Measurements from ENCODE around the gene NPBWR2. TPM values are rescaled to one million over a fixed set of nuclear protein-coding genes. Genes with fewer than 3 reads are reported as not detected.

The NPBWR2 gene
- total and polyA plus RNA-seq, 2 experiments from 2014 or later = not detected

DNA sequence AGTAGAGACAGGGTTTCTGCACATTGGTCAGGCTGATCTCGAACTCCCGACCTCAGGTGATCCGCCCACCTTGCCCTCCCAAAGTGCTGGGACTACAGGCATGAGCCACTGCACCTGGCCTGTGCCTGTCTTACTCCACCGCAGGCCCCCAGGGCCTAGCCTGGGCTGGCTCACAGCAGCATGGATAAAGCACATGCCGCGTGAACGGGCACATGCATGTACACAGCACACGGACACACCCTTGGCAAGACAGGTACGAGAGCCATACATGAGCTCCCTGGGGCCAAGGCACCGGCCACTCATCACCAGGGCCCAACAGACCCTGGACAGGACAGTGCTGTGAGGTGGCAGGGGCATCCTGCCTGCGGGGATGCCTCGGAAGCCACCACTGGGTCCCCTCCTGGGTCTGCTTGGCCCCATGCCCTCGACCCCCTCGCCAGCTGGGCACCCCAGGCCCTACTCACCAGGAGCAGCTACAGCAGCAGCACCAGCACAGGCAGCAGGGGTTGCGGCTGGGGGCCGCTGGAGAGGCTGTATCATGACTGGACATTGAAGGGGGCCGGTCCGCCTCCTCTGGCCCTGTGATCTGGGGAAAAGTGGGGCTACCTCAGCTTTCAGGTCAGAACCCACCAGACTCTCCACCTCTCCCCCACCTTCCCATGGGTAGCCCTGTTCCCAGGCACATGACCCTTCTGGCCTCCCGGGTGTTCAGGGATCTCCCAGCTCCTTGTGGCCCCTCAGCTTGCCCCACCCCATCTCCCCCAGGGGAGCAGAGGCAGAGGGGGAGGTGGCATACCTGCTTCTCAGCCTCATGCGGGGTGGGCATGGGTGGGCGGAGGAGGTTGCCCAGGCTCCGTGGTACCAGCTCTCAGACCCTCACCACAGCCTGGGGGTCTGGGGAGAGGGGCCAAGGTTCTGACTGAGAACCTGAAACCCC lies 31.0 kb downstream of the NPBWR2 start:
- no peak overlapping the region for H3K4me3 Mint-ChIP-seq
- TF ChIP-seq, protein P1, sequence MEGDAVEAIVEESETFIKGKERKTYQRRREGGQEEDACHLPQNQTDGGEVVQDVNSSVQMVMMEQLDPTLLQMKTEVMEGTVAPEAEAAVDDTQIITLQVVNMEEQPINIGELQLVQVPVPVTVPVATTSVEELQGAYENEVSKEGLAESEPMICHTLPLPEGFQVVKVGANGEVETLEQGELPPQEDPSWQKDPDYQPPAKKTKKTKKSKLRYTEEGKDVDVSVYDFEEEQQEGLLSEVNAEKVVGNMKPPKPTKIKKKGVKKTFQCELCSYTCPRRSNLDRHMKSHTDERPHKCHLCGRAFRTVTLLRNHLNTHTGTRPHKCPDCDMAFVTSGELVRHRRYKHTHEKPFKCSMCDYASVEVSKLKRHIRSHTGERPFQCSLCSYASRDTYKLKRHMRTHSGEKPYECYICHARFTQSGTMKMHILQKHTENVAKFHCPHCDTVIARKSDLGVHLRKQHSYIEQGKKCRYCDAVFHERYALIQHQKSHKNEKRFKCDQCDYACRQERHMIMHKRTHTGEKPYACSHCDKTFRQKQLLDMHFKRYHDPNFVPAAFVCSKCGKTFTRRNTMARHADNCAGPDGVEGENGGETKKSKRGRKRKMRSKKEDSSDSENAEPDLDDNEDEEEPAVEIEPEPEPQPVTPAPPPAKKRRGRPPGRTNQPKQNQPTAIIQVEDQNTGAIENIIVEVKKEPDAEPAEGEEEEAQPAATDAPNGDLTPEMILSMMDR (conservative IDR thresholded peaks at IDR 0.05; ENCODE audit: low read depth in 2 of 2) = no peak
- TF ChIP-seq ZNF114 (CRISPR knock-in tag; IDR thresholded peaks at IDR 0.05) (no peak), STAT1 (IDR thresholded peaks at IDR 0.05; ENCODE audit: unreplicated experiment) (no peak), POLR2AphosphoS5 (IDR thresholded peaks at IDR 0.05; ENCODE audit: low read depth) (no peak), EZH2 (IDR thresholded peaks at IDR 0.05; ENCODE audit: low read depth, unreplicated experiment) (no peak), ZNF331 (CRISPR knock-in tag; IDR thresholded peaks at IDR 0.05; ENCODE audit: low read depth) (no peak), CREB1 (CRISPR knock-in tag; IDR thresholded peaks at IDR 0.05; ENCODE audit: low read depth) (no peak), JUNB (IDR thresholded peaks at IDR 0.05; ENCODE audit: unreplicated experiment) (no peak), NANOG (IDR thresholded peaks at IDR 0.05; ENCODE audit: borderline replicate concordance) (no peak), EZH2phosphoT487 (IDR thresholded peaks at IDR 0.05; ENCODE audit: unreplicated experiment) (no peak)
- TF ChIP-seq, protein P2, sequence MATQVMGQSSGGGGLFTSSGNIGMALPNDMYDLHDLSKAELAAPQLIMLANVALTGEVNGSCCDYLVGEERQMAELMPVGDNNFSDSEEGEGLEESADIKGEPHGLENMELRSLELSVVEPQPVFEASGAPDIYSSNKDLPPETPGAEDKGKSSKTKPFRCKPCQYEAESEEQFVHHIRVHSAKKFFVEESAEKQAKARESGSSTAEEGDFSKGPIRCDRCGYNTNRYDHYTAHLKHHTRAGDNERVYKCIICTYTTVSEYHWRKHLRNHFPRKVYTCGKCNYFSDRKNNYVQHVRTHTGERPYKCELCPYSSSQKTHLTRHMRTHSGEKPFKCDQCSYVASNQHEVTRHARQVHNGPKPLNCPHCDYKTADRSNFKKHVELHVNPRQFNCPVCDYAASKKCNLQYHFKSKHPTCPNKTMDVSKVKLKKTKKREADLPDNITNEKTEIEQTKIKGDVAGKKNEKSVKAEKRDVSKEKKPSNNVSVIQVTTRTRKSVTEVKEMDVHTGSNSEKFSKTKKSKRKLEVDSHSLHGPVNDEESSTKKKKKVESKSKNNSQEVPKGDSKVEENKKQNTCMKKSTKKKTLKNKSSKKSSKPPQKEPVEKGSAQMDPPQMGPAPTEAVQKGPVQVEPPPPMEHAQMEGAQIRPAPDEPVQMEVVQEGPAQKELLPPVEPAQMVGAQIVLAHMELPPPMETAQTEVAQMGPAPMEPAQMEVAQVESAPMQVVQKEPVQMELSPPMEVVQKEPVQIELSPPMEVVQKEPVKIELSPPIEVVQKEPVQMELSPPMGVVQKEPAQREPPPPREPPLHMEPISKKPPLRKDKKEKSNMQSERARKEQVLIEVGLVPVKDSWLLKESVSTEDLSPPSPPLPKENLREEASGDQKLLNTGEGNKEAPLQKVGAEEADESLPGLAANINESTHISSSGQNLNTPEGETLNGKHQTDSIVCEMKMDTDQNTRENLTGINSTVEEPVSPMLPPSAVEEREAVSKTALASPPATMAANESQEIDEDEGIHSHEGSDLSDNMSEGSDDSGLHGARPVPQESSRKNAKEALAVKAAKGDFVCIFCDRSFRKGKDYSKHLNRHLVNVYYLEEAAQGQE (IDR thresholded peaks at IDR 0.05; ENCODE audit: unreplicated experiment) = no peak
- TF ChIP-seq, protein P3, sequence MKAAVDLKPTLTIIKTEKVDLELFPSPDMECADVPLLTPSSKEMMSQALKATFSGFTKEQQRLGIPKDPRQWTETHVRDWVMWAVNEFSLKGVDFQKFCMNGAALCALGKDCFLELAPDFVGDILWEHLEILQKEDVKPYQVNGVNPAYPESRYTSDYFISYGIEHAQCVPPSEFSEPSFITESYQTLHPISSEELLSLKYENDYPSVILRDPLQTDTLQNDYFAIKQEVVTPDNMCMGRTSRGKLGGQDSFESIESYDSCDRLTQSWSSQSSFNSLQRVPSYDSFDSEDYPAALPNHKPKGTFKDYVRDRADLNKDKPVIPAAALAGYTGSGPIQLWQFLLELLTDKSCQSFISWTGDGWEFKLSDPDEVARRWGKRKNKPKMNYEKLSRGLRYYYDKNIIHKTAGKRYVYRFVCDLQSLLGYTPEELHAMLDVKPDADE (IDR thresholded peaks at IDR 0.05) = no peak
- TF ChIP-seq, protein P4, sequence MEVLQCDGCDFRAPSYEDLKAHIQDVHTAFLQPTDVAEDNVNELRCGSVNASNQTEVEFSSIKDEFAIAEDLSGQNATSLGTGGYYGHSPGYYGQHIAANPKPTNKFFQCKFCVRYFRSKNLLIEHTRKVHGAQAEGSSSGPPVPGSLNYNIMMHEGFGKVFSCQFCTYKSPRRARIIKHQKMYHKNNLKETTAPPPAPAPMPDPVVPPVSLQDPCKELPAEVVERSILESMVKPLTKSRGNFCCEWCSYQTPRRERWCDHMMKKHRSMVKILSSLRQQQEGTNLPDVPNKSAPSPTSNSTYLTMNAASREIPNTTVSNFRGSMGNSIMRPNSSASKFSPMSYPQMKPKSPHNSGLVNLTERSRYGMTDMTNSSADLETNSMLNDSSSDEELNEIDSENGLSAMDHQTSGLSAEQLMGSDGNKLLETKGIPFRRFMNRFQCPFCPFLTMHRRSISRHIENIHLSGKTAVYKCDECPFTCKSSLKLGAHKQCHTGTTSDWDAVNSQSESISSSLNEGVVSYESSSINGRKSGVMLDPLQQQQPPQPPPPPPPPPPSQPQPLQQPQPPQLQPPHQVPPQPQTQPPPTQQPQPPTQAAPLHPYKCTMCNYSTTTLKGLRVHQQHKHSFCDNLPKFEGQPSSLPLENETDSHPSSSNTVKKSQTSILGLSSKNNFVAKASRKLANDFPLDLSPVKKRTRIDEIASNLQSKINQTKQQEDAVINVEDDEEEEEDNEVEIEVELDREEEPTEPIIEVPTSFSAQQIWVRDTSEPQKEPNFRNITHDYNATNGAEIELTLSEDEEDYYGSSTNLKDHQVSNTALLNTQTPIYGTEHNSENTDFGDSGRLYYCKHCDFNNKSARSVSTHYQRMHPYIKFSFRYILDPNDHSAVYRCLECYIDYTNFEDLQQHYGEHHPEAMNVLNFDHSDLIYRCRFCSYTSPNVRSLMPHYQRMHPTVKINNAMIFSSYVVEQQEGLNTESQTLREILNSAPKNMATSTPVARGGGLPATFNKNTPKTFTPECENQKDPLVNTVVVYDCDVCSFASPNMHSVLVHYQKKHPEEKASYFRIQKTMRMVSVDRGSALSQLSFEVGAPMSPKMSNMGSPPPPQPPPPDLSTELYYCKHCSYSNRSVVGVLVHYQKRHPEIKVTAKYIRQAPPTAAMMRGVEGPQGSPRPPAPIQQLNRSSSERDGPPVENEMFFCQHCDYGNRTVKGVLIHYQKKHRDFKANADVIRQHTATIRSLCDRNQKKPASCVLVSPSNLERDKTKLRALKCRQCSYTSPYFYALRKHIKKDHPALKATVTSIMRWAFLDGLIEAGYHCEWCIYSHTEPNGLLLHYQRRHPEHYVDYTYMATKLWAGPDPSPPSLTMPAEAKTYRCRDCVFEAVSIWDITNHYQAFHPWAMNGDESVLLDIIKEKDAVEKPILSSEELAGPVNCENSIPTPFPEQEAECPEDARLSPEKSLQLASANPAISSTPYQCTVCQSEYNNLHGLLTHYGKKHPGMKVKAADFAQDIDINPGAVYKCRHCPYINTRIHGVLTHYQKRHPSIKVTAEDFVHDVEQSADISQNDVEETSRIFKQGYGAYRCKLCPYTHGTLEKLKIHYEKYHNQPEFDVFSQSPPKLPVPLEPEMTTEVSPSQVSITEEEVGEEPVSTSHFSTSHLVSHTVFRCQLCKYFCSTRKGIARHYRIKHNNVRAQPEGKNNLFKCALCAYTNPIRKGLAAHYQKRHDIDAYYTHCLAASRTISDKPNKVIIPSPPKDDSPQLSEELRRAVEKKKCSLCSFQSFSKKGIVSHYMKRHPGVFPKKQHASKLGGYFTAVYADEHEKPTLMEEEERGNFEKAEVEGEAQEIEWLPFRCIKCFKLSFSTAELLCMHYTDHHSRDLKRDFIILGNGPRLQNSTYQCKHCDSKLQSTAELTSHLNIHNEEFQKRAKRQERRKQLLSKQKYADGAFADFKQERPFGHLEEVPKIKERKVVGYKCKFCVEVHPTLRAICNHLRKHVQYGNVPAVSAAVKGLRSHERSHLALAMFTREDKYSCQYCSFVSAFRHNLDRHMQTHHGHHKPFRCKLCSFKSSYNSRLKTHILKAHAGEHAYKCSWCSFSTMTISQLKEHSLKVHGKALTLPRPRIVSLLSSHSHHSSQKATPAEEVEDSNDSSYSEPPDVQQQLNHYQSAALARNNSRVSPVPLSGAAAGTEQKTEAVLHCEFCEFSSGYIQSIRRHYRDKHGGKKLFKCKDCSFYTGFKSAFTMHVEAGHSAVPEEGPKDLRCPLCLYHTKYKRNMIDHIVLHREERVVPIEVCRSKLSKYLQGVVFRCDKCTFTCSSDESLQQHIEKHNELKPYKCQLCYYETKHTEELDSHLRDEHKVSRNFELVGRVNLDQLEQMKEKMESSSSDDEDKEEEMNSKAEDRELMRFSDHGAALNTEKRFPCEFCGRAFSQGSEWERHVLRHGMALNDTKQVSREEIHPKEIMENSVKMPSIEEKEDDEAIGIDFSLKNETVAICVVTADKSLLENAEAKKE (CRISPR knock-in tag; IDR thresholded peaks at IDR 0.05) = no peak
- no peaks in the 10 kb centered on the region for H3K9me2 ChIP-seq (ENCODE audit: insufficient read depth)
- no peak for DNase-seq (ENCODE audit: low spot score)
- no peak overlapping the region for H3K27ac Mint-ChIP-seq
- H3K4me3 ChIP-seq = no peak overlapping the region
- no peaks in the 10 kb centered on the region for H3K79me2 ChIP-seq (replicated peaks; ENCODE audit: insufficient read depth)
- H3K4me2 ChIP-seq = no peak overlapping the region
- no peak overlapping the region for H3K27ac ChIP-seq (ENCODE audit: low read depth)
- H2AFZ ChIP-seq = no peak overlapping the region
- no peak for ATAC-seq
- no peaks in the 10 kb centered on the region for H3K36me3 ChIP-seq (ENCODE audit: insufficient read depth)
- H3K36me3 Mint-ChIP-seq (ENCODE audit: low read depth) = peaks cover 2% of the 10 kb centered on the region; the same call in 1 of the 3 replicates
- H3K4me1 Mint-ChIP-seq = peaks cover 15% of the 10 kb centered on the region; the same call in 2 of the 3 replicates
- no peaks in the 10 kb centered on the region for H4K20me1 ChIP-seq (replicated peaks; ENCODE audit: insufficient read depth)
- 0 out of 2 replicates have a peak, but pooled peaks cover 5% of the 10 kb centered on the region for H3F3A ChIP-seq (replicated peaks; ENCODE audit: low read depth)
- H3K4me1 ChIP-seq (ENCODE audit: insufficient read depth) = peaks cover 11% of the 10 kb centered on the region; the same call in 1 of the 2 replicates
- peaks cover 8% of the 10 kb centered on the region; the same call in 1 of the 2 replicates for H3K27me3 ChIP-seq (ENCODE audit: insufficient read depth)
- peaks cover 16% of the 10 kb centered on the region for H3K27me3 Mint-ChIP-seq (ENCODE audit: insufficient read depth, low read depth, poor library complexity)
- no peaks in the 10 kb centered on the region for H3K9me3 Mint-ChIP-seq

All from GM23338 (cell line).